ENCODE results near the gene VPS33A. TPM values are rescaled to one million over a fixed set of nuclear protein-coding genes. Genes with fewer than 3 reads are reported as not detected.

The VPS33A gene
- total RNA-seq, 1 experiment from 2014 or later = 18.9 TPM

DNA sequence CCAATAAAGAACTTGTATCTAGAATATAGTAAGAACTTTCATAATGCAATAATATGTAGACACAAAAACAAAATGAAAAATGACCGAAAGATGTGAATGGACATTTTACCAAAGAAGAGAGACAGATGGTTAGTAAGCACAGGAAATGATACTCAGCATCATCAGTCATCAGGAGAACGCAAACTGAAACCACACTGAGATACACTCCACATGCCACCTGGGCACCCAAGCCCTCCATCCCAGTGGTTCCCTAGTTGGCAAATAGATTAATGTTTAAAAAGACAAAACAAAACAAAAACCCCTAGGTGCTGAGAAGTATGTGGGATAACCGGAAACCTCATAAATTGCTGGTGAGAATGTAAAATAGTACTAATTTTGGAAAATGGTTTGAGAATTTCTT lies 26.8 kb upstream of the VPS33A start:
- peaks cover 4% of the 10 kb centered on the region for H3K36me3 Mint-ChIP-seq (ENCODE audit: insufficient read depth, unreplicated experiment)

DNA sequence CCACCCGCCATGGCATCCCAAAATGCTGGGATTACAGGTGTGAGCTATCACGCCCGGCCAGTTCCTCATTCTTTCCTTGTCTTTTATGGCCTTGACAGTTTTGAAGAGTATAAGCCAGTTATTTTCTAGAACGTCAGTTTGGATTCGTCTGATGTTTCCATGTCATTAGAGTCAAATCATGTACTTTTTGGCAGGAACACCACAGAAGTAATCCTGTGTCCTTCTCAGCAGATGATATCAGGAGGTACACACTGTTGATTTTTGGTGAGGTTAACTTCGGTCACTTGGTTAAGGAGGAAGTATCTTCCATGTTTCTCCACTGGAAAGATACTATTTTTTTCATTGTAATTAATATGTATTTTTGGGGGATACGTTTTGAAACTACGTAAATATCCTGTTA lies 25.1 kb upstream of the VPS33A start:
- BruUV-seq (replicated peaks) = no TSS peak
- CTCF ChIA-PET = interaction anchor here (0.6 kb wide), 1 partner anchor 257 kb away, joined by 10 read pairs; no protein-coding TSS in a partner anchor
- Mint-ChIP-seq H3K4me3 (ENCODE audit: low read depth, unreplicated experiment) (no peak overlapping the region), H3K27me3 (ENCODE audit: unreplicated experiment) (no peaks in the 10 kb centered on the region), H3K4me1 (ENCODE audit: low read depth, unreplicated experiment) (no peaks in the 10 kb centered on the region), H3K9me3 (ENCODE audit: low read depth, unreplicated experiment) (no peaks in the 10 kb centered on the region), H3K36me3 (ENCODE audit: insufficient read depth, unreplicated experiment) (no peaks in the 10 kb centered on the region), H3K27ac (ENCODE audit: unreplicated experiment) (no peak overlapping the region)
- intact Hi-C loops (cut with micrococcal nuclease; ENCODE audit: unreplicated experiment) = no loop called here
- TF ChIP-seq, protein P1, sequence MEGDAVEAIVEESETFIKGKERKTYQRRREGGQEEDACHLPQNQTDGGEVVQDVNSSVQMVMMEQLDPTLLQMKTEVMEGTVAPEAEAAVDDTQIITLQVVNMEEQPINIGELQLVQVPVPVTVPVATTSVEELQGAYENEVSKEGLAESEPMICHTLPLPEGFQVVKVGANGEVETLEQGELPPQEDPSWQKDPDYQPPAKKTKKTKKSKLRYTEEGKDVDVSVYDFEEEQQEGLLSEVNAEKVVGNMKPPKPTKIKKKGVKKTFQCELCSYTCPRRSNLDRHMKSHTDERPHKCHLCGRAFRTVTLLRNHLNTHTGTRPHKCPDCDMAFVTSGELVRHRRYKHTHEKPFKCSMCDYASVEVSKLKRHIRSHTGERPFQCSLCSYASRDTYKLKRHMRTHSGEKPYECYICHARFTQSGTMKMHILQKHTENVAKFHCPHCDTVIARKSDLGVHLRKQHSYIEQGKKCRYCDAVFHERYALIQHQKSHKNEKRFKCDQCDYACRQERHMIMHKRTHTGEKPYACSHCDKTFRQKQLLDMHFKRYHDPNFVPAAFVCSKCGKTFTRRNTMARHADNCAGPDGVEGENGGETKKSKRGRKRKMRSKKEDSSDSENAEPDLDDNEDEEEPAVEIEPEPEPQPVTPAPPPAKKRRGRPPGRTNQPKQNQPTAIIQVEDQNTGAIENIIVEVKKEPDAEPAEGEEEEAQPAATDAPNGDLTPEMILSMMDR (IDR thresholded peaks at IDR 0.05; ENCODE audit: unreplicated experiment) = no peak
- DNase-seq = no peak

More for the DNA sequence above, 26.8 kb upstream of the VPS33A start:
- H3K4me3 Mint-ChIP-seq (ENCODE audit: low read depth, unreplicated experiment) = no peak overlapping the region
- TF ChIP-seq, protein P1 (IDR thresholded peaks at IDR 0.05; ENCODE audit: unreplicated experiment) = no peak
- BruUV-seq (replicated peaks) = no TSS peak
- CTCF ChIA-PET = no interaction called here
- H3K27ac Mint-ChIP-seq (ENCODE audit: unreplicated experiment) = no peak overlapping the region
- H3K4me1 Mint-ChIP-seq (ENCODE audit: low read depth, unreplicated experiment) = no peaks in the 10 kb centered on the region
- H3K9me3 Mint-ChIP-seq (ENCODE audit: low read depth, unreplicated experiment) = no peaks in the 10 kb centered on the region
- intact Hi-C loops (cut with micrococcal nuclease; ENCODE audit: unreplicated experiment) = no loop called here
- no peak for DNase-seq
- no peaks in the 10 kb centered on the region for H3K27me3 Mint-ChIP-seq (ENCODE audit: unreplicated experiment)

GRCh38 chr12:122283680-122284079 lies 17.4 kb upstream of the VPS33A start:
- no peak for DNase-seq
- TF ChIP-seq, protein P1 (IDR thresholded peaks at IDR 0.05; ENCODE audit: unreplicated experiment) = no peak
- Mint-ChIP-seq H3K36me3 (ENCODE audit: insufficient read depth, unreplicated experiment) (peaks cover 21% of the 10 kb centered on the region), H3K4me3 (ENCODE audit: low read depth, unreplicated experiment) (no peak overlapping the region), H3K4me1 (ENCODE audit: low read depth, unreplicated experiment) (no peaks in the 10 kb centered on the region), H3K9me3 (ENCODE audit: low read depth, unreplicated experiment) (no peaks in the 10 kb centered on the region), H3K27me3 (ENCODE audit: unreplicated experiment) (no peaks in the 10 kb centered on the region), H3K27ac (ENCODE audit: unreplicated experiment) (no peak overlapping the region)
- intact Hi-C loops (cut with micrococcal nuclease; ENCODE audit: unreplicated experiment) = no loop called here
- no TSS peak for BruUV-seq (replicated peaks)
- CTCF ChIA-PET = no interaction called here

DNA sequence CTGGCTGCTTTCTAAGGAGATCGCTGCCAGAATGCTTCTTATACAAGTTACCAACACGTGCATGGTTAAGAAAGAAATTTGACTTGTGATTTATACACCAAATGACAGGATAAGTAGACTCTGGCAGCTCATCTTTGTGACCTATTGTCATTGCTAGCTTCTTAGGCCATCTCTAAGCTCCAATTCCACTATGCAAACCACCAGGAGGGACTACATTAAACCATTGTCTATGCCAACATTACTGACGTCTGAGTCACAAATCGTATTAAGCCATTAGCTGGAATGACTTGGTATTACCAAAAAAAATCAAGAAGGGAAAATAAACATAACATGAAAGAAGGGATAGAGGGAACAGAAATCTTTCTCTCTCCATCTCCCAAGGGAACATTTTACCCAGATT lies 15.8 kb upstream of the VPS33A start:
- H3K27me3 Mint-ChIP-seq (ENCODE audit: unreplicated experiment) = no peaks in the 10 kb centered on the region
- no TSS peak for BruUV-seq (replicated peaks)
- H3K27ac Mint-ChIP-seq (ENCODE audit: unreplicated experiment) = no peak overlapping the region
- TF ChIP-seq, protein P1 (IDR thresholded peaks at IDR 0.05; ENCODE audit: unreplicated experiment) = no peak
- no peak for DNase-seq
- no peak overlapping the region for H3K4me3 Mint-ChIP-seq (ENCODE audit: low read depth, unreplicated experiment)
- intact Hi-C loops (cut with micrococcal nuclease; ENCODE audit: unreplicated experiment) = no loop called here
- peaks cover 21% of the 10 kb centered on the region for H3K36me3 Mint-ChIP-seq (ENCODE audit: insufficient read depth, unreplicated experiment)
- no peaks in the 10 kb centered on the region for H3K9me3 Mint-ChIP-seq (ENCODE audit: low read depth, unreplicated experiment)
- H3K4me1 Mint-ChIP-seq (ENCODE audit: low read depth, unreplicated experiment) = no peaks in the 10 kb centered on the region
- CTCF ChIA-PET = no interaction called here

Data from Calu3 (cell line).